Activated T-helper 2 cell treated with anti-CD3 and anti-CD28 coated beads, Interferon-gamma antibody, Interleukin-2, Interleukin-4, amounts not matched to agents 10 μg/mL and 5 μg/mL and 100 μg/mL, durations not matched to agents 14 hours and 24 hours and 36 hours (primary cell): ENCODE results near the gene PACSIN2. TPM values are rescaled to one million over a fixed set of nuclear protein-coding genes. Genes with fewer than 3 reads are reported as not detected.
"Not testable (repeated sequence)": the region's sequence is repeated elsewhere in the genome, so short reads cannot be mapped to it uniquely, and the experiment has no call there.

Source experiments
- DNase-seq: peaks from one replicate; pipeline ENCODE4 v3.0.0; 2021; ENCODE audit warnings: low spot score
- H3K27ac Mint-ChIP-seq: one replicate; pipeline ENCODE4 v1.8.0; 2021; ENCODE audit warnings: mixed read lengths
- H3K27me3 Mint-ChIP-seq: one replicate; pipeline ENCODE4 v1.8.0; 2021; ENCODE audit warnings: low read depth, mixed read lengths
- H3K36me3 Mint-ChIP-seq: one replicate; pipeline ENCODE4 v1.8.0; 2021; ENCODE audit warnings: low read depth, mixed read lengths
- H3K4me1 Mint-ChIP-seq: one replicate; pipeline ENCODE4 v1.8.0; 2021; ENCODE audit warnings: low read depth, mixed read lengths
- H3K4me3 Mint-ChIP-seq: one replicate; pipeline ENCODE4 v1.8.0; 2021; ENCODE audit warnings: low read depth, mild to moderate bottlenecking, moderate library complexity, mixed read lengths
- H3K9me3 Mint-ChIP-seq: one replicate; pipeline ENCODE4 v1.8.0; 2021; ENCODE audit warnings: mixed read lengths
- intact Hi-C: fragments of 100-400 bp; cut with micrococcal nuclease; formaldehyde crosslinking; loops from one replicate; pipeline ENCODE4 v1.15.1; 2023
- total RNA-seq: library from RNA; stranded (reverse); gene quantifications from 2 replicates; pipeline ENCODE4 v1.2.3, GENCODE V29; 2022

The PACSIN2 gene
- total RNA-seq, 1 donor from 2014 or later, result 30.8 TPM

DNA sequence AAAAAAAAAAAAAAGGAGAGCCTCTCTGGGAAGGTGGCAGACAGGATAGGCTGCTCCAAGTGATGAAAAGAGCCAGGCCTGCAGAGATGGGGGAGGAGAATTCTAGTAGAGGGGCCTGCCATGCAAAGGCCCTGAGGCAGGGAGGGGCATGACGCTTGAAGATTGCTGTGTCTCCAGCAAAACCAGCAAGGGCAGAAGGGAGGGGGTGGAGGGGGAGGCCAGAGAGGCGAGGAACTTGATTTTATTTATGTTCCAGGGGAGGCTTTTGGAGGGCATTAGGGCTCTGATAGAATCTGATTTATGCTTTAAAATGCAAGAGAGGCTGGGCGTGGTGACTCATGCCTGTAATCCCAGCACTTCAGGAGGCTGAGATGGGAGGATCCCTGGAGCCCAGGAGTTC, 16.7 kb upstream of the PACSIN2 start:
- Mint-ChIP-seq H3K9me3 (no peaks in the 10 kb centered on the region), H3K27me3 (no peaks in the 10 kb centered on the region), H3K4me3 (no peak overlapping the region), H3K36me3 (no peaks in the 10 kb centered on the region), H3K27ac (no peak overlapping the region), H3K4me1 (no peaks in the 10 kb centered on the region)
- DNase-seq, result no peak
- intact Hi-C loops, result loop anchor here (5.0 kb wide), 2 partner anchors 164 to 249 kb away; no protein-coding TSS in a partner anchor

- H3K4me3 Mint-ChIP-seq, result no peak overlapping the region
- DNase-seq, result no peak
- peaks cover 16% of the 10 kb centered on the region for H3K4me1 Mint-ChIP-seq
- peaks cover 6% of the 10 kb centered on the region for H3K27me3 Mint-ChIP-seq
- intact Hi-C loops, result loop anchor here (10.0 kb wide), 1 partner anchor 124 kb away; no protein-coding TSS in a partner anchor
- H3K9me3 Mint-ChIP-seq, result no peaks in the 10 kb centered on the region
- no peak overlapping the region for H3K27ac Mint-ChIP-seq
- no peaks in the 10 kb centered on the region for H3K36me3 Mint-ChIP-seq
Measured at GRCh38 chr22:43018615-43019014, 3.7 kb upstream of the PACSIN2 start.

GRCh38 chr22:43017525-43018460, 2.8 kb upstream of the PACSIN2 start:
- Mint-ChIP-seq H3K27ac (no peak overlapping the region), H3K27me3 (peaks cover 6% of the 10 kb centered on the region), H3K36me3 (peaks cover 7% of the 10 kb centered on the region), H3K4me3 (no peak overlapping the region), H3K9me3 (no peaks in the 10 kb centered on the region), H3K4me1 (peaks cover 23% of the 10 kb centered on the region)
- no peak for DNase-seq
- intact Hi-C loops, result loop anchor here (10.0 kb wide), 1 partner anchor 123 kb away; no protein-coding TSS in a partner anchor

DNA sequence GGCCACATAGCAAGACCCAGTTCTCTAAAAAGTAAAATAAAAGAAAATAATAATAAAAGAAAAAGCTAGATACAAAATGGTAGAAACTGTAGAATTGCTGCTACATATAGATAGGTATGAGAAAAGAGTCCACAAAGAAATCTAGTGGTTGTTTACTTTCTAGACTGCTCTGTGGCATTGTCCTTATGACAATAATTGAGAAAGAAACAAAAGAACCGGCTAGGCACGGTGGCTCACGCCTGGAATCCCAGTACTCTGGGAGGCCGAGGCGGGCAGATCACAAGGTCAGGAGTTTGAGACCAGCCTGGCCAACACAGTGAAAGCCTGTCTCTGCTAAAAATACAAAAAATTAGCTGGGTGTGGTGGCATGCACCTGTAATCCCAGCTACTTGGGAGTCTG, 1.2 kb upstream of the PACSIN2 start:
- H3K36me3 Mint-ChIP-seq, DNase-seq, H3K27ac Mint-ChIP-seq, H3K27me3 Mint-ChIP-seq, H3K9me3 Mint-ChIP-seq, H3K4me3 Mint-ChIP-seq: not testable (repeated sequence)
- intact Hi-C loops, result loop anchor here (10.0 kb wide), 1 partner anchor 121 kb away; no protein-coding TSS in a partner anchor
- H3K4me1 Mint-ChIP-seq, result peaks cover 23% of the 10 kb centered on the region

DNA sequence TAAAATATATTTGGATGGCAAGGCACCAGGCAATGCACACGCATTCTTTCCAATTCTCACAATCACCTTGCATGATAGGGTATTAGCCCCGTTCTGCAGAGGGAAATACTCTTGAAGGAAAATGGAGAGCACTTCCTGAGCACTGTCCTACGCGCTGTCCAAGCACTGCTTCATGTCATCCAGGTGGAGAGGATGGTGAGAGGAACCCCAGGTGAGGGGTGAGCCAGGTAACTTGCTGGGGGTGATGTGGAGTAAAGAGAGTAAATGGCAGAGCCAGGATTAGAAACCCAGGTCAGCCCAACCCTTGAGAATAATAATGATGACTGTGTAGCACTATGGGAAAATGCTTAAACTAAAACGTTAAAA, 711 bp upstream of the PACSIN2 start:
- Mint-ChIP-seq H3K27me3 (peaks cover 6% of the 10 kb centered on the region), H3K36me3 (peaks cover 7% of the 10 kb centered on the region), H3K9me3 (no peaks in the 10 kb centered on the region), H3K4me1 (peaks cover 23% of the 10 kb centered on the region), H3K27ac (no peak overlapping the region), H3K4me3 (peak overlapping the region; percentile 86)
- DNase-seq, result no peak
- intact Hi-C loops, result loop anchor here (1.0 to 10.0 kb wide), 3 partner anchors 15 to 121 kb away; no protein-coding TSS in a partner anchor

GRCh38 chr22:43014316-43014868, 557 bp downstream of the PACSIN2 start:
- Mint-ChIP-seq H3K36me3 (peaks cover 7% of the 10 kb centered on the region), H3K27ac (peak overlapping the region; percentile 65), H3K9me3 (no peaks in the 10 kb centered on the region), H3K4me3 (peak overlapping the region; percentile 91), H3K27me3 (peaks cover 6% of the 10 kb centered on the region), H3K4me1 (peaks cover 23% of the 10 kb centered on the region)
- peak; percentile 14 for DNase-seq
- intact Hi-C loops, result loop anchor here (2.0 to 10.0 kb wide), 2 partner anchors 14 to 120 kb away; no protein-coding TSS in a partner anchor

- DNase-seq, result no peak
- Mint-ChIP-seq H3K4me3 (peak overlapping the region; percentile 91), H3K36me3 (peaks cover 7% of the 10 kb centered on the region), H3K9me3 (no peaks in the 10 kb centered on the region), H3K27me3 (peaks cover 6% of the 10 kb centered on the region), H3K4me1 (peaks cover 24% of the 10 kb centered on the region), H3K27ac (peak overlapping the region; percentile 65)
- intact Hi-C loops, result loop anchor here (2.0 to 10.0 kb wide), 2 partner anchors 13 to 119 kb away; no protein-coding TSS in a partner anchor
Measured at GRCh38 chr22:43013355-43014315, 1.3 kb downstream of the PACSIN2 start.

DNA sequence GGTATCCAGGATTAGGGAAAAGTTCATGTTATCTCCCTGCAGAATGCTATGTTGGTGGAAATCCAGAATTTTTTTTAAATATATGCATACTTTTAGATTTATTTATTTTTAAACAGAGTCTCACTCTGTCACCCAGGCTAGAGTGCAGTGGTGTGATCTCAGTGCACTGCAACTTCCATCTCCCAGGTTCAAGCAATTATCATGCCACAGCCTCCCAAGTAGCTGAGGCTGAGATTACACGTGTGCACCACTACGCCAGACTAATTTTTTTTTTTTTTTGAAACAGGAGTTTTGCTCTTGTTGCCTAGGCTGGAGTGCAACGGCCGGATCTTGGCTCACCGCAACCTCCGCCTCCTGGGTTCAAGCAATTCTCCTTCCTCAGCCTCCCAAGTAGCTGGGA, 2.6 kb downstream of the PACSIN2 start:
- Mint-ChIP-seq H3K27me3 (peaks cover under 1% of the 10 kb centered on the region), H3K4me3 (no peak overlapping the region), H3K4me1 (peaks cover 28% of the 10 kb centered on the region), H3K36me3 (peaks cover 7% of the 10 kb centered on the region), H3K9me3 (no peaks in the 10 kb centered on the region), H3K27ac (no peak overlapping the region)
- intact Hi-C loops, result loop anchor here (10.0 kb wide), 1 partner anchor 118 kb away; no protein-coding TSS in a partner anchor
- DNase-seq, result no peak

GRCh38 chr22:43011079-43011478, 3.9 kb downstream of the PACSIN2 start:
- DNase-seq, result no peak
- intact Hi-C loops, result loop anchor here (10.0 kb wide), 1 partner anchor 116 kb away; no protein-coding TSS in a partner anchor
- H3K36me3 Mint-ChIP-seq, result peaks cover 7% of the 10 kb centered on the region
- no peaks in the 10 kb centered on the region for H3K27me3 Mint-ChIP-seq
- peaks cover 29% of the 10 kb centered on the region for H3K4me1 Mint-ChIP-seq
- H3K4me3 Mint-ChIP-seq, result no peak overlapping the region
- H3K27ac Mint-ChIP-seq, result no peak overlapping the region
- no peaks in the 10 kb centered on the region for H3K9me3 Mint-ChIP-seq

- H3K27ac Mint-ChIP-seq, result no peak overlapping the region
- no peak for DNase-seq
Measured at GRCh38 chr22:43009444-43009843, 5.5 kb downstream of the PACSIN2 start.

GRCh38 chr22:43008921-43009320, 6.0 kb downstream of the PACSIN2 start:
- Mint-ChIP-seq H3K36me3 (peaks cover 7% of the 10 kb centered on the region), H3K4me1 (peaks cover 28% of the 10 kb centered on the region), H3K27ac (no peak overlapping the region), H3K27me3 (no peaks in the 10 kb centered on the region), H3K4me3 (no peak overlapping the region), H3K9me3 (no peaks in the 10 kb centered on the region)
- intact Hi-C loops, result no loop called here
- DNase-seq, result no peak

More at GRCh38 chr22:43009444-43009843, 5.5 kb downstream of the PACSIN2 start:
- H3K36me3 Mint-ChIP-seq, result peaks cover 7% of the 10 kb centered on the region
- H3K27me3 Mint-ChIP-seq, result no peaks in the 10 kb centered on the region
- H3K9me3 Mint-ChIP-seq, result no peaks in the 10 kb centered on the region
- H3K4me1 Mint-ChIP-seq, result peaks cover 28% of the 10 kb centered on the region
- intact Hi-C loops, result no loop called here
- H3K4me3 Mint-ChIP-seq, result no peak overlapping the region

- Mint-ChIP-seq H3K27me3 (no peaks in the 10 kb centered on the region), H3K9me3 (no peaks in the 10 kb centered on the region), H3K4me3 (no peak overlapping the region), H3K4me1 (peaks cover 28% of the 10 kb centered on the region), H3K36me3 (peaks cover 11% of the 10 kb centered on the region), H3K27ac (no peak overlapping the region)
- DNase-seq, result no peak
- intact Hi-C loops, result no loop called here
Measured at GRCh38 chr22:43008509-43008908, 6.4 kb downstream of the PACSIN2 start.
